NCI-H1092 (cell line): ENCODE measurements around the gene MS4A4E.
"Not testable (repeated sequence)": the region's sequence is repeated elsewhere in the genome, so short reads cannot be mapped to it uniquely, and the experiment has no call there.

Source experiments
- DNase-seq: peaks from one replicate; lab custom pipeline; 2025; lab: John Stamatoyannopoulos, UW

The MS4A4E gene

GRCh38 chr11:60172011-60172410 lies 70.9 kb downstream of the MS4A4E start:
- no peak for DNase-seq

DNA sequence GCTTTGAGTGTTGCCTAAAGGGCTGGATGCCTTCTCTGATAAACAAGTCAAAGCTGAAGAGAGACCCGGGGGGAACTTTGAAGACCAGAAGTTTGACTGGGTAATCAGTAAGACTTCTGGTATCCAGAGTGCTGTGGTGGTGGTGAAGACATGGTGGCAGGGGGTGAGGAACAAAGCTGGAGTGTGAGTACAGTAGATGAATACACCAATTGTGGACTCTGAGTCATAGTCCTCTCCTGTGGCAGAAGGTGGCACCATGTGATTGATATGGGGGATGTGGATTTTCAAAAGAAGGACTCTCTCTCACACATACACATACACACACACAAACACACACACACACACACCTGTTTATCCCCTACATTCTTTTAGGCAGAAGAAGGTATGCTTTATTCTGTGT lies 72.4 kb downstream of the MS4A4E start:
- no peak for DNase-seq

- no peak for DNase-seq
These were observed 73.5 kb downstream of the MS4A4E start for GRCh38 chr11:60169264-60169915.

DNA sequence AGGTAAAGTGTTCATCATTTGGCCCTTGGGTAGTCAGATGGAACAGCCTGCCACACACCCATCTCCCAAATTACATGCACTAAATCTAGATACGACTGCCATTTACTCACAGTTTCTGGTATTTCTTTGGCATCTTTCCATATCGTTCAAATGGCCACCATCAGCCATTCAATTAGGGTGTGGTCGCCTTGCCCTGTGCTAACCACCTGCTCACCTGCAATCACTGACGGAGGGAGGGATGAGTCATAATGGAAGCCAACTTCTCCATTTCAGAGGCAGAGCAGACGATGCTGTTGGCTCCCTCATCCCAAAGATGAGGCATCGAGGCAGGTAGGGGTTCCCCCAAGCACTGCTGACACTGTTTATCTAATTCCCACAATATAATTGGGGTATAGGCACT lies 74.6 kb downstream of the MS4A4E start:
- DNase-seq, result no peak

- no peak for DNase-seq
These were observed 77.0 kb downstream of the MS4A4E start for GRCh38 chr11:60165951-60166350.

- DNase-seq, result no peak
These were observed 77.4 kb downstream of the MS4A4E start for GRCh38 chr11:60165538-60165937.

DNA sequence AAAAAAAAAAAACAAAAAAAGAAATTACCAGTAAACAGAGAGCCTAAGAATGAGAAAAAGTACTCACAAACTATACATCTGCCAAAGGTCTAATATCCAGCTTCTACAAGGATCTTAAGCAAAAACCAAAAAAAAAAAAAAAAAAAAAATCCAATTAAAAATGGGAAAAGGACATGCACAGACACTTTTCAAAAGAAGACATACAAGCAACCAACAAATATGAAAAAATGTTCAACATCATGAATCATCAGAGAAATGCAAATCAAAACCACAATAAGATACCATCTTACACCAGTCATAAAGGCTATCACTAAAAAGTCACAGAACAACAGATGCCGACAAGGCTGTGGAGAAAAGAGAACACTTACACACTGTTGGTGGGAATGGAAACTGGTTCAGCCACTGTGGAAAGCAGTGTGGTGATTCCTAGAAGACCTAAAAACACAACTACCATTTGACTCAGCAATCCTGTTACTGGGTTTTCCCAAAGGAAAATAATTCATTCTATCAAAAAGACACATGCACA lies 78.3 kb downstream of the MS4A4E start:
- DNase-seq, result no peak

DNA sequence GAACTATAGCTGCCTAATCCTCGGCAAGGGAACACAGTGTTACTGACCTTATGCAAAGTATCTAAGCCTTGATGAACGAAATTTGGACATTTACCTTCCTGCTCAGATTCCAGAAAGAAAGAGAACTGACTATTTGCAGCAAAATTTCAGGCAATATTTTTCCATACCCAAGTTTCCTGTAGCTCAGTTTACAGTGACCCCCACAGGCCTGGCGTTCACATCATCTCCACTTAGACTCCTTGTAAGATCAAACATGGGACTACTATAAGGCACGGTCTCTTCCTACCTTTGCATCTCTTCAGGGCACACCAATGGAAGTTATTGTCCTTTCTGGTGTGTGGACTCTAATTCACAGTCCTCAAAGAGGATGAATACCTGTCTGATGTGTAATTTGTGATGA lies 81.2 kb downstream of the MS4A4E start:
- no peak for DNase-seq

GRCh38 chr11:60161107-60161506 lies 81.8 kb downstream of the MS4A4E start:
- DNase-seq, result no peak

GRCh38 chr11:60159868-60160267 lies 83.1 kb downstream of the MS4A4E start:
- no peak for DNase-seq

- no peak for DNase-seq
These were observed 83.7 kb downstream of the MS4A4E start for GRCh38 chr11:60159284-60159683.

- no peak for DNase-seq
These were observed 84.3 kb downstream of the MS4A4E start for GRCh38 chr11:60158636-60159035.

DNA sequence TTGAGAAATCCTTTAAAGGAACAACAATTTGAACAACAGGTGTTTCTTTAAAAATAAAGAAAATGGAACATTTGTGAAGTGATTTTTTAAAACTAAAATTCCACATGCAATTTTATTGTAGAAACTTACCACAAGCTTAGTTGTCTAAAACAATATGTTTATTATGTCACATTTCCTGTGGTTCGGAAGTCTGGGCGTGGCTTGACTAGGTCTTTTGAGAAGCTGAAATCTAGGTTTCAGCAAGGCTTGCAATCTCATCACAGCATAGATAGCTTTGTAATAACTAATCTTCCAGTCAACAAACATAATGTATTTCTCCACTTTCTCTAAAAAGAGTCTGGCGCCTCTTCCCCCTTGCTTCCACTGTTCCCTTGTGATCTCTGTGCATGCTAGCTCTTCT lies 87.0 kb downstream of the MS4A4E start:
- no peak for DNase-seq

- not testable (repeated sequence) for DNase-seq
These were observed 90.2 kb downstream of the MS4A4E start for GRCh38 chr11:60152727-60153126.

DNA sequence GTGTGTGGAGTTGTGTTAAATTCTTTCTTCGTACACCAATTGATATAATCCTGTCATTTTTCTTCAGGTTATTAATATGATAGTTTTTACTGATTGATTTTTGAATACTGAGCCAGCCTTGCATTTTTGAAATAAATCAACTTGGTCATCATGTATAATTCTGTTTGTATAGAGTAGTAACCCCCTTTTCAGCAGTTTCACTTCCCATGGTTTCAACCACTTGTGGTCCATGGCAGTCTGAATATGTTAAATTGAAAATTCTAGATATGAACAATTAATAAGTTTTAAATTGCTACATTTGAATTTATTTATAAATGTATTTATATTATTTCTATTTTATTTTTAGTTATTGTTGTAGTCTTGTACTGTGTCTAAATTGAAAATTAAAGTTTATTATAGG lies 92.7 kb downstream of the MS4A4E start:
- no peak for DNase-seq
